Fibroblast of mammary gland (primary cell): ENCODE results near the gene FAM237A.

Source experiments
- DNase-seq: peaks from one replicate; pipeline ENCODE4 v3.0.0-alpha.2; 2010; ENCODE audit warnings: low read depth
- H3K4me3 ChIP-seq: 2 replicates; pipeline ENCODE4 v1.5.1; 2011; ENCODE audit warnings: low read depth, mild to moderate bottlenecking, low read length, moderate library complexity; ENCODE audit not compliant: control insufficient read depth
- TF ChIP-seq, protein P1 (sequence below): conservative IDR thresholded peaks from 2 replicates; pipeline ENCODE4 v1.5.1; 2011; ENCODE audit warnings: low read depth, low read length, inconsistent platforms; ENCODE audit not compliant: control insufficient read depth, insufficient read depth

The FAM237A gene

DNA sequence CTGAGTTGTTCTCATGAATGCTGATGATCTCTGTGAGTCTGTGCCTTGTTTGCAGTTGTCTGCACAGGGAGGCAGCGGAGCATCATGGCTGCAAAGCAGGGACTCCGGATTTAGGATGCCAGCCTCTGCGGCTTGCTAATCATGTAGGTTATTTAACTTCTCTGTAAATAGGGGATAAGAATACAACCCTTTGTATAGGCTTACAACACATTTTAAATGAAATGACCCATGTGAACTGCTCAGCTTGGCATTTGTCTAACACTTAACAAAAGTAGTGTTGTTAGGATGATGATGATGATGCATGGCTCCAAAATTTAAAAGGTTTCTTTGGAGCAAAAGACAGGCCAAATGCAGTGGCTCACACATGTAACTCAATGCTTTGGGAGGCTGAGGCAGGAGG is 56.5 kb downstream of the FAM237A start:
- TF ChIP-seq, protein P1, sequence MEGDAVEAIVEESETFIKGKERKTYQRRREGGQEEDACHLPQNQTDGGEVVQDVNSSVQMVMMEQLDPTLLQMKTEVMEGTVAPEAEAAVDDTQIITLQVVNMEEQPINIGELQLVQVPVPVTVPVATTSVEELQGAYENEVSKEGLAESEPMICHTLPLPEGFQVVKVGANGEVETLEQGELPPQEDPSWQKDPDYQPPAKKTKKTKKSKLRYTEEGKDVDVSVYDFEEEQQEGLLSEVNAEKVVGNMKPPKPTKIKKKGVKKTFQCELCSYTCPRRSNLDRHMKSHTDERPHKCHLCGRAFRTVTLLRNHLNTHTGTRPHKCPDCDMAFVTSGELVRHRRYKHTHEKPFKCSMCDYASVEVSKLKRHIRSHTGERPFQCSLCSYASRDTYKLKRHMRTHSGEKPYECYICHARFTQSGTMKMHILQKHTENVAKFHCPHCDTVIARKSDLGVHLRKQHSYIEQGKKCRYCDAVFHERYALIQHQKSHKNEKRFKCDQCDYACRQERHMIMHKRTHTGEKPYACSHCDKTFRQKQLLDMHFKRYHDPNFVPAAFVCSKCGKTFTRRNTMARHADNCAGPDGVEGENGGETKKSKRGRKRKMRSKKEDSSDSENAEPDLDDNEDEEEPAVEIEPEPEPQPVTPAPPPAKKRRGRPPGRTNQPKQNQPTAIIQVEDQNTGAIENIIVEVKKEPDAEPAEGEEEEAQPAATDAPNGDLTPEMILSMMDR, result no peak
- H3K4me3 ChIP-seq, result no peak overlapping the region
- no peak for DNase-seq
